GM18502 (cell line): ENCODE data around the gene POLDIP2.
"Not testable (repeated sequence)": the region's sequence is repeated elsewhere in the genome, so short reads cannot be mapped to it uniquely, and the experiment has no call there.

Experiments used
- ATAC-seq: cut with Tn5 transposase; IDR thresholded peaks from one replicate; pipeline ENCODE4 v1.9.1; 2021; ENCODE audit warnings: mild to moderate bottlenecking; ENCODE audit not compliant: unreplicated experiment, poor library complexity

Gene POLDIP2

GRCh38 chr17:28338769-28339212, 18.5 kb downstream of the POLDIP2 start:
- not testable (repeated sequence) for ATAC-seq

GRCh38 chr17:28338056-28338768, 19.1 kb downstream of the POLDIP2 start:
- ATAC-seq: no peak

GRCh38 chr17:28335959-28336871, 21.1 kb downstream of the POLDIP2 start:
- ATAC-seq: no peak

- ATAC-seq: peak; percentile 95
Measured at GRCh38 chr17:28335201-28335958, 21.9 kb downstream of the POLDIP2 start, which contains the start of the genes IFT20 and TNFAIP1. IFT20 (minus strand) TSS chr17:28335472; CDS start chr17:28331985, 3,487 bp downstream. TNFAIP1 (plus strand) TSS chr17:28335761; CDS start chr17:28339522, 3,761 bp downstream.

- ATAC-seq: no peak
Measured at GRCh38 chr17:28334666-28335200, 22.6 kb downstream of the POLDIP2 start.

GRCh38 chr17:28334171-28334570, 23.2 kb downstream of the POLDIP2 start:
- no peak for ATAC-seq

- no peak for ATAC-seq
Measured at GRCh38 chr17:28333083-28333746, 24.1 kb downstream of the POLDIP2 start.

GRCh38 chr17:28331891-28332420, 25.4 kb downstream of the POLDIP2 start:
- ATAC-seq: no peak

- no peak for ATAC-seq
Measured at GRCh38 chr17:28330671-28331070, 26.7 kb downstream of the POLDIP2 start.

- no peak for ATAC-seq
Measured at GRCh38 chr17:28328325-28328724, 29.0 kb downstream of the POLDIP2 start.

- no peak for ATAC-seq
Measured at GRCh38 chr17:28327709-28328108, 29.6 kb downstream of the POLDIP2 start.

GRCh38 chr17:28327031-28327607, 30.2 kb downstream of the POLDIP2 start:
- ATAC-seq: peak; percentile 73

- no peak for ATAC-seq
Measured at GRCh38 chr17:28326114-28326513, 31.2 kb downstream of the POLDIP2 start.

- ATAC-seq: no peak
Measured at GRCh38 chr17:28325211-28325610, 32.1 kb downstream of the POLDIP2 start.

- no peak for ATAC-seq
Measured at GRCh38 chr17:28324781-28325180, 32.5 kb downstream of the POLDIP2 start.

- ATAC-seq: no peak
Measured at GRCh38 chr17:28324267-28324745, 33.0 kb downstream of the POLDIP2 start.

- ATAC-seq: no peak
Measured at GRCh38 chr17:28320215-28321061, 36.9 kb downstream of the POLDIP2 start.

GRCh38 chr17:28319598-28319935, 37.8 kb downstream of the POLDIP2 start:
- ATAC-seq: no peak
